A673 (cell line): Measurements from ENCODE around the gene RNF151. TPM values are rescaled to one million over a fixed set of nuclear protein-coding genes. Genes with fewer than 3 reads are reported as not detected.

ENCODE experiments used
- BruUV-seq: library from RNA; stranded (reverse); fragments of 400-500 nt; replicated peaks from 2 replicates; lab custom pipeline; 2021; lab: Mats Ljungman, UMichigan
- CTCF ChIA-PET: fragments of 300-600 bp; sonication (Branson Sonifier 250); formaldehyde crosslinking; loops from one replicate; lab custom pipeline; 2022; ENCODE audit warnings: antibody characterized with exemption; lab: Charles Lee
- POLR2A ChIA-PET: fragments of 300-600 bp; sonication (Branson Sonifier 250); formaldehyde crosslinking; loops from one replicate; lab custom pipeline; 2022; ENCODE audit warnings: antibody characterized with exemption; ENCODE audit not compliant: low non-redundant PET; lab: Charles Lee
- DNase-seq: peaks from one replicate; pipeline ENCODE4 v3.0.0-alpha.2; 2015; ENCODE audit warnings: low spot score
- H3K27ac ChIP-seq: fragments of 200-600 bp; sonication (generic); 2 replicates; pipeline ENCODE4 v1.5.1; 2016; ENCODE audit warnings: mixed run types, low read depth, mild to moderate bottlenecking, mixed read lengths, antibody characterized with exemption, low read length; ENCODE audit not compliant: poor library complexity, severe bottlenecking
- H3K27me3 ChIP-seq: fragments of 200-600 bp; sonication (generic); replicated peaks from 2 replicates; pipeline ENCODE4 v1.6.1; 2017; ENCODE audit warnings: mixed run types, low read depth, mild to moderate bottlenecking, mixed read lengths, antibody characterized with exemption, low read length; ENCODE audit not compliant: insufficient read depth, poor library complexity
- H3K36me3 ChIP-seq: fragments of 200-600 bp; sonication (generic); 2 replicates; pipeline ENCODE4 v1.6.1; 2016; ENCODE audit warnings: mixed run types, mild to moderate bottlenecking, mixed read lengths, antibody characterized with exemption, low read length; ENCODE audit not compliant: insufficient read depth, poor library complexity, severe bottlenecking
- H3K4me1 ChIP-seq: fragments of 200-600 bp; sonication (generic); 2 replicates; pipeline ENCODE4 v1.6.1; 2017; ENCODE audit warnings: mixed run types, mild to moderate bottlenecking, mixed read lengths, antibody characterized with exemption, low read length; ENCODE audit not compliant: insufficient read depth, poor library complexity, severe bottlenecking
- H3K4me3 ChIP-seq: fragments of 200-600 bp; sonication (generic); 2 replicates; pipeline ENCODE4 v1.5.1; 2016; ENCODE audit warnings: low read depth, mixed run types, mild to moderate bottlenecking, mixed read lengths, low read length; ENCODE audit not compliant: poor library complexity, severe bottlenecking
- H3K9me3 ChIP-seq: fragments of 200-600 bp; sonication (generic); 2 replicates; pipeline ENCODE4 v1.6.1; 2016; ENCODE audit warnings: mixed run types, low read depth, mild to moderate bottlenecking, mixed read lengths, antibody characterized with exemption, low read length; ENCODE audit not compliant: poor library complexity, severe bottlenecking
- CTCF ChIP-seq: fragments of 300-800, 200-600 bp; sonication (generic); conservative IDR thresholded peaks from 2 replicates; pipeline ENCODE4 v1.5.1; 2017; ENCODE audit warnings: low read depth, mild to moderate bottlenecking, antibody characterized with exemption, low read length, moderate library complexity, mixed read lengths
- EZH2 ChIP-seq: fragments of 200-600 bp; sonication (generic); IDR thresholded peaks from 2 replicates; pipeline ENCODE4 v1.6.1; 2017; ENCODE audit warnings: borderline replicate concordance, low read depth, mild to moderate bottlenecking, mixed read lengths, antibody characterized with exemption, low read length; ENCODE audit not compliant: poor library complexity, severe bottlenecking
- intact Hi-C: fragments of 100-400 bp; cut with micrococcal nuclease; formaldehyde crosslinking; loops from one replicate; pipeline ENCODE4 v1.10.0; 2022; ENCODE audit not compliant: unreplicated experiment
- total RNA-seq: library from RNA; stranded (reverse); gene quantifications from 2 replicates; pipeline ENCODE4 v1.2.3, GENCODE V29; 2021

RNF151 gene
- total RNA-seq, 1 experiment from 2014 or later, result not detected

- TF ChIP-seq EZH2 (no peak), CTCF (no peak)
- POLR2A ChIA-PET, result no interaction called here
- Histone ChIP-seq H3K4me1 (peaks cover 6% of the 10 kb centered on the region), H3K9me3 (no peaks in the 10 kb centered on the region), H3K27ac (peak overlapping the region; percentile 29), H3K36me3 (peaks cover 20% of the 10 kb centered on the region), H3K27me3 (peaks cover 17% of the 10 kb centered on the region), H3K4me3 (no peak overlapping the region)
- intact Hi-C loops, result no loop called here
- CTCF ChIA-PET, result no interaction called here
- BruUV-seq, result no TSS peak
- no peak for DNase-seq
Observed at GRCh38 chr16:1993731-1994131, 27.1 kb downstream of the RNF151 start.

- Histone ChIP-seq H3K36me3 (peaks cover 56% of the 10 kb centered on the region), H3K27me3 (no peaks in the 10 kb centered on the region), H3K27ac (no peak overlapping the region), H3K9me3 (no peaks in the 10 kb centered on the region), H3K4me3 (no peak overlapping the region), H3K4me1 (no peaks in the 10 kb centered on the region)
- TF ChIP-seq EZH2 (no peak), CTCF (no peak)
- intact Hi-C loops, result no loop called here
- ChIA-PET POLR2A (no interaction called here), CTCF (no interaction called here)
- BruUV-seq, result TSS peak; percentile 38
- DNase-seq, result no peak
Observed at GRCh38 chr16:1997494-1998359, 31.1 kb downstream of the RNF151 start.

GRCh38 chr16:1998360-1998835 is 31.7 kb downstream of the RNF151 start:
- no peaks in the 10 kb centered on the region for H3K9me3 ChIP-seq
- CTCF ChIA-PET, result interaction anchor here (0.6 kb wide), 1 partner anchor 500 kb away, joined by 3 read pairs; no protein-coding TSS in a partner anchor
- no peaks in the 10 kb centered on the region for H3K27me3 ChIP-seq
- peaks cover 63% of the 10 kb centered on the region for H3K36me3 ChIP-seq
- BruUV-seq, result no TSS peak
- no peak for DNase-seq
- POLR2A ChIA-PET, result no interaction called here
- no peaks in the 10 kb centered on the region for H3K4me1 ChIP-seq
- no peak overlapping the region for H3K27ac ChIP-seq
- TF ChIP-seq EZH2 (no peak), CTCF (no peak)
- intact Hi-C loops, result no loop called here
- H3K4me3 ChIP-seq, result no peak overlapping the region
